Astrocyte (in vitro differentiated cells and primary cell): ENCODE results near the gene SH3RF2. TPM values are rescaled to one million over a fixed set of nuclear protein-coding genes. Genes with fewer than 3 reads are reported as not detected.

ENCODE experiments used
- DNase-seq: peaks from one replicate; pipeline ENCODE4 v3.0.0-alpha.2; 2010; ENCODE audit warnings: low read depth
- FAIRE-seq: peaks from 2 replicates; lab custom pipeline; 2011; peaks lifted over from hg19 to GRCh38; lab: Jason Lieb, UNC
- H2AFZ ChIP-seq: 2 replicates; pipeline ENCODE4 v1.6.0; 2012; ENCODE audit warnings: low read depth, low read length, inconsistent platforms
- H3K27ac ChIP-seq: 2 replicates; pipeline ENCODE4 v1.5.1; 2011; ENCODE audit warnings: low read depth, low read length, inconsistent platforms
- H3K27me3 ChIP-seq: 2 replicates; pipeline ENCODE4 v1.6.0; 2011; ENCODE audit warnings: low read length, inconsistent platforms; ENCODE audit not compliant: insufficient read depth
- H3K36me3 ChIP-seq: 2 replicates; pipeline ENCODE4 v1.5.1; 2011; ENCODE audit warnings: low read length, inconsistent platforms; ENCODE audit not compliant: insufficient read depth
- H3K4me1 ChIP-seq: 2 replicates; pipeline ENCODE4 v1.5.1; 2011; ENCODE audit warnings: low read length, inconsistent platforms; ENCODE audit not compliant: insufficient read depth
- H3K4me2 ChIP-seq: 2 replicates; pipeline ENCODE4 v1.6.0; 2012; ENCODE audit warnings: low read length, inconsistent platforms
- H3K4me3 ChIP-seq: 2 replicates; pipeline ENCODE4 v1.5.1; 2011; ENCODE audit warnings: low read depth, mild to moderate bottlenecking, low read length, inconsistent platforms; ENCODE audit not compliant: insufficient read depth
- H3K79me2 ChIP-seq: 2 replicates; pipeline ENCODE4 v1.6.0; 2012; ENCODE audit warnings: mild to moderate bottlenecking, low read length, inconsistent platforms; ENCODE audit not compliant: insufficient read depth
- H3K9ac ChIP-seq: 2 replicates; pipeline ENCODE4 v1.6.0; 2012; ENCODE audit warnings: mild to moderate bottlenecking, low read length, inconsistent platforms
- H3K9me3 ChIP-seq: 2 replicates; pipeline ENCODE4 v1.5.1; 2012; ENCODE audit warnings: low read depth, mild to moderate bottlenecking, low read length, inconsistent platforms; ENCODE audit not compliant: insufficient read depth
- H4K20me1 ChIP-seq: 2 replicates; pipeline ENCODE4 v1.6.0; 2012; ENCODE audit warnings: low read length, inconsistent platforms; ENCODE audit not compliant: insufficient read depth
- H3K27ac Mint-ChIP-seq: one replicate; pipeline ENCODE4 v1.8.0; 2021; ENCODE audit warnings: mild to moderate bottlenecking, mixed read lengths; ENCODE audit not compliant: unreplicated experiment
- H3K27me3 Mint-ChIP-seq: one replicate; pipeline ENCODE4 v1.8.0; 2021; ENCODE audit warnings: low read depth, mixed read lengths; ENCODE audit not compliant: unreplicated experiment
- H3K36me3 Mint-ChIP-seq: one replicate; pipeline ENCODE4 v1.8.0; 2021; ENCODE audit warnings: low read depth, mixed read lengths; ENCODE audit not compliant: unreplicated experiment
- H3K4me1 Mint-ChIP-seq: one replicate; pipeline ENCODE4 v1.8.0; 2021; ENCODE audit warnings: low read depth, mixed read lengths; ENCODE audit not compliant: unreplicated experiment
- H3K4me3 Mint-ChIP-seq: one replicate; pipeline ENCODE4 v1.8.0; 2021; ENCODE audit warnings: mild to moderate bottlenecking, moderate library complexity, mixed read lengths; ENCODE audit not compliant: unreplicated experiment
- H3K9me3 Mint-ChIP-seq: one replicate; pipeline ENCODE4 v1.8.0; 2021; ENCODE audit warnings: mild to moderate bottlenecking, mixed read lengths; ENCODE audit not compliant: unreplicated experiment
- EZH2 ChIP-seq: IDR thresholded peaks from 2 replicates; pipeline ENCODE4 v1.6.1; 2012; ENCODE audit warnings: mild to moderate bottlenecking, low read length, inconsistent platforms; ENCODE audit not compliant: insufficient read depth
- total RNA-seq: library from RNA; stranded (reverse); gene quantifications from 2 replicates; pipeline ENCODE4 v1.2.1, GENCODE V29; 2021
- TF ChIP-seq, protein P1 (sequence below): IDR thresholded peaks from 2 replicates; pipeline ENCODE4 v1.5.1; 2011; ENCODE audit warnings: low read depth, mild to moderate bottlenecking, inconsistent platforms, low read length, moderate library complexity; ENCODE audit not compliant: insufficient read depth

The SH3RF2 gene
- total RNA-seq, 1 donor from 2014 or later = 12.3 TPM

DNA sequence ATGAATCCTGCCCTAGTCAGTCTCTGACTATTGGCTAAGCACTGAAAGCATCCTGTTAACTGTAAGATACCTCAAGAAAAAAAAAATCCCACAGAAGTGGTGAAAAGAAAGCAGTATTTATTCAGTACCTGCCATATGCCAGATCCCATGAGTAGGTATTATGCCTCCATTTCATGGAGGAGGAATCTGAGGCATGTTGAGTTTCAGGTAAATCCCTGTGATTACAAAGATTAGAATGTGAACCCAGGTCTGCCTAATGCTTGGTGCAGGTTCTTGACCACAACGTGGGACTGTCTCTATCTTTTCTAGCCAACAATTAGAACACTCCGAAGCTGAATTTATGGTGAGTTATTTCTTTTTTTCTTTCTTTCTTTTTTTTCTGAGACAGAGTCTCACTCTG is 30.9 kb downstream of the SH3RF2 start:
- H4K20me1 ChIP-seq = no peaks in the 10 kb centered on the region
- H3K4me3 ChIP-seq = no peak overlapping the region
- TF ChIP-seq, protein P1, sequence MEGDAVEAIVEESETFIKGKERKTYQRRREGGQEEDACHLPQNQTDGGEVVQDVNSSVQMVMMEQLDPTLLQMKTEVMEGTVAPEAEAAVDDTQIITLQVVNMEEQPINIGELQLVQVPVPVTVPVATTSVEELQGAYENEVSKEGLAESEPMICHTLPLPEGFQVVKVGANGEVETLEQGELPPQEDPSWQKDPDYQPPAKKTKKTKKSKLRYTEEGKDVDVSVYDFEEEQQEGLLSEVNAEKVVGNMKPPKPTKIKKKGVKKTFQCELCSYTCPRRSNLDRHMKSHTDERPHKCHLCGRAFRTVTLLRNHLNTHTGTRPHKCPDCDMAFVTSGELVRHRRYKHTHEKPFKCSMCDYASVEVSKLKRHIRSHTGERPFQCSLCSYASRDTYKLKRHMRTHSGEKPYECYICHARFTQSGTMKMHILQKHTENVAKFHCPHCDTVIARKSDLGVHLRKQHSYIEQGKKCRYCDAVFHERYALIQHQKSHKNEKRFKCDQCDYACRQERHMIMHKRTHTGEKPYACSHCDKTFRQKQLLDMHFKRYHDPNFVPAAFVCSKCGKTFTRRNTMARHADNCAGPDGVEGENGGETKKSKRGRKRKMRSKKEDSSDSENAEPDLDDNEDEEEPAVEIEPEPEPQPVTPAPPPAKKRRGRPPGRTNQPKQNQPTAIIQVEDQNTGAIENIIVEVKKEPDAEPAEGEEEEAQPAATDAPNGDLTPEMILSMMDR = no peak
- no peak for TF ChIP-seq EZH2
- H3K9me3 Mint-ChIP-seq = no peaks in the 10 kb centered on the region
- H3K36me3 Mint-ChIP-seq = no peaks in the 10 kb centered on the region
- no peaks in the 10 kb centered on the region for H3K27me3 ChIP-seq
- H2AFZ ChIP-seq = no peak overlapping the region
- peaks cover 11% of the 10 kb centered on the region for H3K4me1 Mint-ChIP-seq
- FAIRE-seq = no peak
- no peak overlapping the region for H3K4me3 Mint-ChIP-seq
- no peaks in the 10 kb centered on the region for H3K4me1 ChIP-seq
- H3K9me3 ChIP-seq = no peaks in the 10 kb centered on the region
- no peak overlapping the region for H3K4me2 ChIP-seq
- no peaks in the 10 kb centered on the region for H3K27me3 Mint-ChIP-seq
- H3K36me3 ChIP-seq = no peaks in the 10 kb centered on the region
- no peak for DNase-seq
- no peak overlapping the region for H3K27ac Mint-ChIP-seq
- H3K9ac ChIP-seq = no peak overlapping the region
- H3K79me2 ChIP-seq = peaks cover 4% of the 10 kb centered on the region
- H3K27ac ChIP-seq = no peak overlapping the region

DNA sequence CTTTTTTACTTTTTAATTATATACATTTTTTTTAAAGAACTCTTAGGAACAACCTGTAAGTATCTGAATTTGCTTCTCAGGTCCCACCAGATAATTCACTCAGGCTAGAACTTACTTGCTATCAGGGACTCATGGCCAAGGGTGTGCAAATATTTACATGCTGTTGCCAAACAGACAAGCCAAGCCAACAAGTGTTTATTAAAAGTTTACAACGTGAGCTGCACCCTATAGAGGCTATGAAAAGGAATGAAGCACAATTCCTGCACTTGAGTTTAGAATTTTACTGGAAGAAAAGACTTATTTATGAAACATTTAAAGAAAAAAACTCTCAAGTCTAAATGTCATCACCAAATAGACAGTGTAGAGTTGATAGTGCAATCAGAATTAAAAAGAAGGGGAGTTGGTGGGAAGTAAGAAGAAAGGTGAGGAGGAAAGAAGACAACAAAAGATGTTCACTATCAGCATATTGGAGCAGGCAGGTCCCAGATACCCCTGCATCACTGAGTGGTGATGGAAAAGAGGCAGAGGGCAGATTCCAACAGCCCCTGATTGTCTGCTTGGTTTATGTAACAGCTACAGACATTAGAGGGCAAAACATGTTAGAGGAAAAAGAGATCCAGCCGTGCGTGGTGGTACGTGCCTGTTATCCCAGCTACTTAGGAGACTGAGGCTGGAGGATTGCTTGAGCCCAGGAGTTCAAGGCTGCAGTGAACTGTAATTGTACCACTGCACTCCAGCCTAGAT is 32.8 kb downstream of the SH3RF2 start:
- no peaks in the 10 kb centered on the region for H3K9me3 ChIP-seq
- Mint-ChIP-seq H3K9me3 (no peaks in the 10 kb centered on the region), H3K4me1 (peaks cover 9% of the 10 kb centered on the region), H3K27me3 (no peaks in the 10 kb centered on the region), H3K4me3 (no peak overlapping the region), H3K27ac (no peak overlapping the region), H3K36me3 (peaks cover 2% of the 10 kb centered on the region)
- H3K27ac ChIP-seq = no peak overlapping the region
- peaks cover 4% of the 10 kb centered on the region for H3K79me2 ChIP-seq
- no peak for TF ChIP-seq EZH2
- TF ChIP-seq, protein P1 = no peak
- H3K4me2 ChIP-seq = no peak overlapping the region
- DNase-seq (no peak), FAIRE-seq (no peak)
- no peaks in the 10 kb centered on the region for H4K20me1 ChIP-seq
- H2AFZ ChIP-seq = no peak overlapping the region
- H3K4me3 ChIP-seq = no peak overlapping the region
- H3K4me1 ChIP-seq = no peaks in the 10 kb centered on the region
- H3K27me3 ChIP-seq = no peaks in the 10 kb centered on the region
- H3K36me3 ChIP-seq = no peaks in the 10 kb centered on the region
- no peak overlapping the region for H3K9ac ChIP-seq

DNA sequence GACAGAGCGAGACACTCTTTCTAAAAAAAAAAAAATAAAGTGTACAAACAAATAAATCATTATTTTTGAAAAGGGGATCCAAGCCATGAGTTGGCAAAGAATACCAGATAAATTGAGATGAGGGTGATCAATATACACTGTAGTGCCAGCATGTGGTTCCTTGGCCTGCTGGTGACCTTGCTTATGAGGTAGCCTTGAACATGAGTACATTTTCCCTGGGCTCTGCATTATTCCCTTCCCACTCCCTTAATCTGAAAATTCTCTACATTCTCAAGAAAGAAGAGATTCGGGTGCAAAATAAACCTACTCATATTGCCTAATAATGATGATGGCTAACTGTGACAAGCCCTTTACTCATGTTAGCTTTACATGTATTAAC is 33.3 kb downstream of the SH3RF2 start:
- Histone ChIP-seq H3K27me3 (no peaks in the 10 kb centered on the region), H3K4me3 (no peak overlapping the region), H4K20me1 (no peaks in the 10 kb centered on the region), H2AFZ (no peak overlapping the region), H3K4me1 (peaks cover 3% of the 10 kb centered on the region), H3K4me2 (no peak overlapping the region), H3K27ac (no peak overlapping the region), H3K9me3 (no peaks in the 10 kb centered on the region), H3K9ac (no peak overlapping the region), H3K36me3 (no peaks in the 10 kb centered on the region), H3K79me2 (peaks cover 4% of the 10 kb centered on the region)
- Mint-ChIP-seq H3K9me3 (no peaks in the 10 kb centered on the region), H3K4me3 (no peak overlapping the region), H3K36me3 (peaks cover 2% of the 10 kb centered on the region), H3K27ac (no peak overlapping the region), H3K27me3 (no peaks in the 10 kb centered on the region), H3K4me1 (peaks cover 10% of the 10 kb centered on the region)
- no peak for TF ChIP-seq EZH2
- TF ChIP-seq, protein P1 = no peak
- no peak for DNase-seq
- no peak for FAIRE-seq
